GM12878 (cell line): ENCODE measurements around the gene SPINT4. TPM values are rescaled to one million over a fixed set of nuclear protein-coding genes. Genes with fewer than 3 reads are reported as not detected.

ENCODE experiments used
- ATAC-seq: fragments of 200-7000 bp; cut with Tn5 transposase; 3 replicates; pipeline ENCODE4 v1.9.1; 2020; ENCODE audit warnings: mild to moderate bottlenecking, moderate library complexity
- BruUV-seq: library from RNA; stranded (reverse); fragments of 400-500 nt; replicated peaks from 2 replicates; lab custom pipeline; 2021; lab: Mats Ljungman, UMichigan
- CTCF ChIA-PET: fragments of 300-600 bp; sonication (Branson Sonifier 250); formaldehyde crosslinking; extraction: SDS; loops from one replicate; lab custom pipeline; 2021; ENCODE audit warnings: inconsistent platforms; lab: Yijun Ruan, JAX
- POLR2A ChIA-PET: fragments of 350-600 bp; formaldehyde crosslinking; extraction: SDS; loops from one replicate; lab custom pipeline; 2021; ENCODE audit warnings: inconsistent platforms; lab: Charles Lee
- RAD21 ChIA-PET: fragments of 300-600 bp; sonication (Branson Sonifier 250); formaldehyde crosslinking; loops from one replicate; lab custom pipeline; 2023; ENCODE audit warnings: antibody characterized with exemption; ENCODE audit not compliant: unreplicated experiment; lab: Charles Lee
- SMC1A ChIA-PET: fragments of 300-600 bp; sonication (Branson Sonifier 250); formaldehyde crosslinking; loops from one replicate; lab custom pipeline; 2023; ENCODE audit not compliant: unreplicated experiment, uncharacterized antibody; lab: Charles Lee
- DNase-seq: peaks from one replicate; pipeline ENCODE4 v3.0.0-alpha.2; 2011; ENCODE audit warnings: low read depth, low spot score
- FAIRE-seq: peaks from 3 replicates; lab custom pipeline; 2011; peaks lifted over from hg19 to GRCh38; lab: Jason Lieb, UNC
- H2AFZ ChIP-seq: 2 replicates; pipeline ENCODE4 v1.6.0; 2011; ENCODE audit warnings: low read depth, low read length, control low read depth; ENCODE audit not compliant: control insufficient read depth
- H3K27ac ChIP-seq: 2 replicates; pipeline ENCODE4 v1.5.1; 2011; ENCODE audit warnings: control low read depth; ENCODE audit not compliant: control insufficient read depth, insufficient read depth
- H3K27me3 ChIP-seq, 2 experiments: replicated peaks in 1 of 2; 2 replicates each; pipeline versions ENCODE4 v1.6.0 to v1.6.1; 2011; ENCODE audit warnings: low read length in 1 of 2; ENCODE audit not compliant: control insufficient read depth in 2 of 2, insufficient read depth in 2 of 2
- H3K36me3 ChIP-seq, 2 experiments: 2 replicates each; pipeline ENCODE4 v1.5.1; 2011; ENCODE audit warnings: low read length in 1 of 2; ENCODE audit not compliant: control insufficient read depth in 2 of 2, insufficient read depth in 2 of 2
- H3K4me1 ChIP-seq: 2 replicates; pipeline ENCODE4 v1.6.1; 2011; ENCODE audit warnings: mild to moderate bottlenecking, low read length, moderate library complexity, mixed read lengths; ENCODE audit not compliant: control insufficient read depth, insufficient read depth
- H3K4me2 ChIP-seq: 2 replicates; pipeline ENCODE4 v1.6.0; 2011; ENCODE audit warnings: control low read depth; ENCODE audit not compliant: control insufficient read depth, insufficient read depth
- H3K4me3 ChIP-seq: fragments of 200-600 bp; sonication (generic); 2 replicates; pipeline ENCODE4 v1.5.1; 2016
- H3K79me2 ChIP-seq: 2 replicates; pipeline ENCODE4 v1.6.0; 2011; ENCODE audit warnings: low read length; ENCODE audit not compliant: control insufficient read depth, insufficient read depth
- H3K9ac ChIP-seq: 2 replicates; pipeline ENCODE4 v1.8.0; 2011; ENCODE audit warnings: low read length, control low read depth, mixed read lengths; ENCODE audit not compliant: control insufficient read depth, insufficient read depth
- H3K9me3 ChIP-seq: replicated peaks from 3 replicates; pipeline ENCODE4 v1.5.1; 2011; ENCODE audit warnings: mild to moderate bottlenecking, low read length; ENCODE audit not compliant: control insufficient read depth, insufficient read depth
- H4K20me1 ChIP-seq: 2 replicates; pipeline ENCODE4 v1.6.0; 2011; ENCODE audit not compliant: control insufficient read depth, insufficient read depth
- KDM1A ChIP-seq: fragments of 200-600 bp; sonication (generic); IDR thresholded peaks from 2 replicates; pipeline ENCODE4 v1.6.1; 2016; ENCODE audit warnings: borderline replicate concordance
- MYB ChIP-seq: fragments of 150-350 bp; IDR thresholded peaks from 2 replicates; pipeline ENCODE4 v1.6.1; 2014; ENCODE audit warnings: mild to moderate bottlenecking, low read depth, low read length, borderline replicate concordance
- NKRF ChIP-seq: fragments of 450-650 bp; conservative IDR thresholded peaks from 2 replicates; pipeline ENCODE4 v1.6.1; 2017; ENCODE audit warnings: mild to moderate bottlenecking, moderate library complexity
- NR2C2 ChIP-seq: IDR thresholded peaks from 2 replicates; pipeline ENCODE4 v1.6.1; 2011; ENCODE audit warnings: borderline replicate concordance, low read depth; ENCODE audit not compliant: control insufficient read depth, insufficient read length
- PAX8 ChIP-seq: fragments of 450-650 bp; IDR thresholded peaks from 2 replicates; pipeline ENCODE4 v1.6.1; 2017; ENCODE audit warnings: mild to moderate bottlenecking, moderate library complexity
- PRDM15 ChIP-seq: fragments of 450-650 bp; formaldehyde crosslinking; IDR thresholded peaks from 2 replicates; pipeline ENCODE4 v1.4.0; 2020; ENCODE audit warnings: mild to moderate bottlenecking, moderate library complexity
- RAD21 ChIP-seq: IDR thresholded peaks from 2 replicates; pipeline ENCODE4 v1.6.1; 2011; ENCODE audit warnings: mild to moderate bottlenecking, low read depth, low read length, moderate library complexity; ENCODE audit not compliant: insufficient read depth
- REST ChIP-seq: IDR thresholded peaks from 2 replicates; pipeline ENCODE4 v1.6.1; 2012; ENCODE audit warnings: mild to moderate bottlenecking, low read depth, low read length
- TBL1XR1 ChIP-seq: IDR thresholded peaks from 2 replicates; pipeline ENCODE4 v1.6.1; 2012; ENCODE audit warnings: low read depth, low read length, improper control_type of control experiment
- WGBS: methylation state at CpG from one replicate; pipeline ENCODE4 v1.1.6; 2016; ENCODE audit warnings: low lambda C conversion rate; ENCODE audit not compliant: insufficient replicate concordance, insufficient coverage; ENCODE audit errors: missing lambda C conversion rate; 5-methylcytosine and 5-hydroxymethylcytosine counted together
- in situ Hi-C: fragments of 300-500 bp; cut with MboI; formaldehyde crosslinking; loops from 9 replicates; pipeline ENCODE4 v1.14.3; 2018; ENCODE audit warnings: mixed read lengths
- intact Hi-C: fragments of 100-400 bp; cut with micrococcal nuclease; formaldehyde crosslinking; loops from one replicate; pipeline ENCODE4 v1.14.2; 2022; ENCODE audit not compliant: unreplicated experiment
- polyA plus RNA-seq, 11 experiments: library from polyadenylated mRNA; depleted of rRNA in 4 of 11; unstranded in 6 of 11; stranded (reverse) in 5 of 11; fragments of >200 nt; fragmentation: Nextera tagmentation in 4 of 11; fragmentation: Illumina TruSeq in 1 of 11; extraction: Ambion mirVana in 4 of 11; extraction: Trizol in 1 of 11; gene quantifications; 1 replicate in 1 of 11; 2 replicates in 10 of 11; pipeline versions ENCODE4 v1.2.1 to v1.2.3, GENCODE V29; 2011 to 2016; ENCODE audit warnings: inconsistent platforms in 2 of 11, missing spikeins in 2 of 11, low read depth in 1 of 11
- total RNA-seq, 4 experiments: library from RNA; depleted of rRNA in 3 of 4; stranded (reverse); fragments of >200 nt in 3 of 4; fragmentation: Illumina TruSeq in 1 of 4; extraction: Trizol in 1 of 4; gene quantifications; 2 replicates each; pipeline versions ENCODE4 v1.2.1 to v1.2.3, GENCODE V29; 2013 to 2021

Gene SPINT4
- total and polyA plus RNA-seq, 10 of the 15 experiments (the other 5 are each of a cell fraction or from before 2014, with no cell fraction given), result not detected

- no peaks in the 10 kb centered on the region for H3K27me3 ChIP-seq
- ChIA-PET POLR2A (interaction anchor here (0.6 kb wide), 1 partner anchor 170 kb away, joined by 5 read pairs; no protein-coding TSS in a partner anchor), CTCF (no interaction called here), SMC1A (no interaction called here), RAD21 (no interaction called here)
- H3K4me3 ChIP-seq, result no peak overlapping the region
- H3K27ac ChIP-seq, result no peak overlapping the region
- WGBS, result 58% methylated on average over 4 of the region's 4 CpGs
- no TSS peak for BruUV-seq
- no peaks in the 10 kb centered on the region for H4K20me1 ChIP-seq
- no peak for TF ChIP-seq PRDM15
- no peak for TF ChIP-seq TBL1XR1
- TF ChIP-seq MYB, result no peak
- TF ChIP-seq NR2C2, result no peak
- TF ChIP-seq NKRF, result no peak
- TF ChIP-seq RAD21, result no peak
- TF ChIP-seq REST, result no peak
- TF ChIP-seq PAX8, result no peak
- no peak for TF ChIP-seq KDM1A
- DNase-seq (no peak), FAIRE-seq (no peak), ATAC-seq (no peak)
- in situ Hi-C loops (no loop called here), intact Hi-C loops (no loop called here)
- no peak overlapping the region for H3K9ac ChIP-seq
- H2AFZ ChIP-seq, result no peak overlapping the region
- no peak overlapping the region; the same call in 1 of the 2 replicates for H3K4me2 ChIP-seq
- no peaks in the 10 kb centered on the region for H3K36me3 ChIP-seq
- H3K9me3 ChIP-seq, result no peaks in the 10 kb centered on the region
- H3K79me2 ChIP-seq, result no peaks in the 10 kb centered on the region
- H3K4me1 ChIP-seq, result peaks cover 8% of the 10 kb centered on the region; the same call in 1 of the 2 replicates
Measured at GRCh38 chr20:45765307-45765875, 43.2 kb downstream of the SPINT4 start.
